Smooth muscle cell (in vitro differentiated cells): ENCODE results near the gene SNX4. TPM values are rescaled to one million over a fixed set of nuclear protein-coding genes. Genes with fewer than 3 reads are reported as not detected.

Experiments
- DNase-seq: peaks from one replicate; lab custom pipeline; 2025; ENCODE audit not compliant: unreplicated experiment; lab: John Stamatoyannopoulos, UW
- H2AFZ ChIP-seq: fragments of 200-600 bp; sonication (generic); 2 replicates; pipeline ENCODE4 v1.6.0; 2016; ENCODE audit warnings: antibody characterized with exemption, low read depth, mild to moderate bottlenecking
- H3F3A ChIP-seq: fragments of 200-600 bp; sonication (generic); 2 replicates; pipeline ENCODE4 v1.6.0; 2017; ENCODE audit warnings: antibody characterized with exemption, low read depth
- H3K27ac ChIP-seq: fragments of 200-600 bp; sonication (generic); 2 replicates; pipeline ENCODE4 v1.5.1; 2016; ENCODE audit warnings: low read depth, mild to moderate bottlenecking
- H3K27me3 ChIP-seq: fragments of 200-600 bp; sonication (generic); 2 replicates; pipeline ENCODE4 v1.6.1; 2016; ENCODE audit warnings: low read depth, mild to moderate bottlenecking
- H3K36me3 ChIP-seq: fragments of 200-600 bp; sonication (generic); 2 replicates; pipeline ENCODE4 v1.5.1; 2016; ENCODE audit warnings: low read depth
- H3K4me1 ChIP-seq: fragments of 200-600 bp; sonication (generic); 2 replicates; pipeline ENCODE4 v1.5.1; 2016; ENCODE audit warnings: low read depth
- H3K4me2 ChIP-seq: fragments of 200-600 bp; sonication (generic); 2 replicates; pipeline ENCODE4 v1.6.0; 2016; ENCODE audit warnings: mild to moderate bottlenecking
- H3K4me3 ChIP-seq: fragments of 200-600 bp; sonication (generic); 2 replicates; pipeline ENCODE4 v1.5.1; 2016; ENCODE audit warnings: mild to moderate bottlenecking
- H3K79me2 ChIP-seq: fragments of 200-600 bp; sonication (generic); 2 replicates; pipeline ENCODE4 v1.6.0; 2016; ENCODE audit warnings: low read depth, mild to moderate bottlenecking
- H3K9ac ChIP-seq: fragments of 200-600 bp; sonication (generic); 2 replicates; pipeline ENCODE4 v1.6.0; 2016; ENCODE audit warnings: low read depth
- H3K9me3 ChIP-seq: fragments of 200-600 bp; sonication (generic); replicated peaks from 2 replicates; pipeline ENCODE4 v1.5.1; 2016; ENCODE audit warnings: low read depth
- H4K20me1 ChIP-seq: fragments of 200-600 bp; sonication (generic); 2 replicates; pipeline ENCODE4 v1.6.0; 2016; ENCODE audit warnings: low read depth
- CTCF ChIP-seq: fragments of 200-600 bp; sonication (generic); IDR thresholded peaks from 2 replicates; pipeline ENCODE4 v1.5.1; 2017; ENCODE audit warnings: borderline replicate concordance, mild to moderate bottlenecking, antibody characterized with exemption; ENCODE audit not compliant: insufficient read depth, poor library complexity, severe bottlenecking
- whole genome bisulfite sequencing: methylation state at CpG from one replicate; pipeline ENCODE4 v1.1.7; 2016; ENCODE audit warnings: low lambda C conversion rate; 5-methylcytosine and 5-hydroxymethylcytosine counted together
- polyA plus RNA-seq: library from polyadenylated mRNA; unstranded; fragments of >200 nt; fragmentation: Nextera tagmentation; extraction: Ambion mirVana; gene quantifications from 2 replicates; pipeline ENCODE4 v1.2.1, GENCODE V29; 2016
- total RNA-seq: library from RNA; depleted of rRNA; stranded (reverse); fragments of >200 nt; gene quantifications from 2 replicates; pipeline ENCODE4 v1.2.3, GENCODE V29; 2014

Gene SNX4
- total and polyA plus RNA-seq, 2 experiments from 2014 or later = 24.6 to 32.3 TPM

- no peak for DNase-seq
- Histone ChIP-seq H3K36me3 (peaks cover 6% of the 10 kb centered on the region), H3K4me3 (no peak overlapping the region), H4K20me1 (no peaks in the 10 kb centered on the region), H2AFZ (no peak overlapping the region), H3K27ac (no peak overlapping the region), H3K9me3 (no peaks in the 10 kb centered on the region), H3K4me2 (no peak overlapping the region), H3K4me1 (no peaks in the 10 kb centered on the region), H3K79me2 (peaks cover 1% of the 10 kb centered on the region), H3K9ac (no peak overlapping the region), H3F3A (no peaks in the 10 kb centered on the region), H3K27me3 (no peaks in the 10 kb centered on the region)
- no peak for TF ChIP-seq CTCF
- 74% methylated on average over 2 of the region's 2 CpGs for WGBS
Measured at GRCh38 chr3:125478326-125478725, 41.7 kb downstream of the SNX4 start.

- no peak for TF ChIP-seq CTCF
- H3K9ac ChIP-seq = no peak overlapping the region
- H3K27me3 ChIP-seq = no peaks in the 10 kb centered on the region
- peaks cover 6% of the 10 kb centered on the region for H3K36me3 ChIP-seq
- no peaks in the 10 kb centered on the region for H3K4me1 ChIP-seq
- no peaks in the 10 kb centered on the region for H3K9me3 ChIP-seq
- H2AFZ ChIP-seq = no peak overlapping the region
- H3F3A ChIP-seq = no peaks in the 10 kb centered on the region
- no peak overlapping the region for H3K27ac ChIP-seq
- no peaks in the 10 kb centered on the region for H3K79me2 ChIP-seq
- H3K4me2 ChIP-seq = no peak overlapping the region
- no peak overlapping the region for H3K4me3 ChIP-seq
- no peak for DNase-seq
- WGBS = 96% methylated on average over 1 of the region's 1 CpG
- H4K20me1 ChIP-seq = no peaks in the 10 kb centered on the region
Measured at GRCh38 chr3:125477701-125478100, 42.3 kb downstream of the SNX4 start.

DNA sequence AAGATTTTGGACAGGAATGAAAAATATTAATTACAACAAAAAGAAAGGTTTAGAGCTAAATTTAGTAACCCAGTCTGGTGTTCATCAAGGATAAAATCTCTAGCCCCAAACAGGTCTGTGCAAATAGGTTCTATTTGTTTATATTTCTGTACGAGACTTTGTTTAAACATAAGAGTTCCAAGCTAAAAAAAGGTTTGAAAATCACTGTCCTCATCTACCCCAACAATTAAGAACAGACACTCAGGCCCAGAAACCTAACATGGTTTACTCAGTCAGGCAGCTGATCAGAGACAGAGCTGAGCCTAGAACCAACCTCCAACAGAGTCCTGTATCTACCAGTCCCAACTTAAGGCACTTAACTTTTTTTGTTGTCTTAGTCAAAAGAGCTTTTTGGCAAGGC, 49.3 kb downstream of the SNX4 start:
- H3K9me3 ChIP-seq = no peaks in the 10 kb centered on the region
- H3K79me2 ChIP-seq = no peaks in the 10 kb centered on the region
- peaks cover 12% of the 10 kb centered on the region for H3K36me3 ChIP-seq
- H3K9ac ChIP-seq = no peak overlapping the region
- no peak for DNase-seq
- H4K20me1 ChIP-seq = no peaks in the 10 kb centered on the region
- peaks cover 3% of the 10 kb centered on the region for H3F3A ChIP-seq
- H2AFZ ChIP-seq = no peak overlapping the region
- no peaks in the 10 kb centered on the region for H3K4me1 ChIP-seq
- TF ChIP-seq CTCF = no peak
- no peak overlapping the region for H3K4me3 ChIP-seq
- H3K4me2 ChIP-seq = no peak overlapping the region
- no peaks in the 10 kb centered on the region for H3K27me3 ChIP-seq
- H3K27ac ChIP-seq = no peak overlapping the region
- 85% methylated on average over 1 of the region's 1 CpG for WGBS

GRCh38 chr3:125462722-125463299, 57.2 kb downstream of the SNX4 start:
- no peak overlapping the region for H3K4me3 ChIP-seq
- 99% methylated on average over 5 of the region's 5 CpGs for WGBS
- H3F3A ChIP-seq = no peaks in the 10 kb centered on the region
- DNase-seq = no peak
- H3K79me2 ChIP-seq = no peaks in the 10 kb centered on the region
- TF ChIP-seq CTCF = no peak
- no peak overlapping the region for H2AFZ ChIP-seq
- no peaks in the 10 kb centered on the region for H3K27me3 ChIP-seq
- H3K4me2 ChIP-seq = no peak overlapping the region
- no peak overlapping the region for H3K27ac ChIP-seq
- H4K20me1 ChIP-seq = no peaks in the 10 kb centered on the region
- H3K9ac ChIP-seq = no peak overlapping the region
- H3K4me1 ChIP-seq = no peaks in the 10 kb centered on the region
- no peaks in the 10 kb centered on the region for H3K9me3 ChIP-seq
- H3K36me3 ChIP-seq = no peaks in the 10 kb centered on the region
